GM10248 (cell line): ENCODE data around the gene SCN2B.

Source experiments
- CTCF ChIA-PET: fragments of 300-600 bp; sonication (Branson Sonifier 250); formaldehyde crosslinking; extraction: SDS; loops from one replicate; lab custom pipeline; 2021; ENCODE audit warnings: antibody characterized with exemption; lab: Yijun Ruan, JAX
- POLR2A ChIA-PET: fragments of 350-650 bp; sonication (Branson Sonifier 250); formaldehyde crosslinking; extraction: SDS; loops from one replicate; lab custom pipeline; 2020; ENCODE audit warnings: antibody characterized with exemption; lab: Yijun Ruan, JAX
- DNase-seq: peaks from one replicate; pipeline ENCODE4 v3.0.0; 2012; ENCODE audit errors: extremely low spot score
- CTCF ChIP-seq: IDR thresholded peaks from 2 replicates; pipeline ENCODE4 v1.5.1; 2012; ENCODE audit warnings: mild to moderate bottlenecking, low read depth; ENCODE audit errors: extremely low read depth, missing control alignments, control extremely low read depth

SCN2B gene

DNA sequence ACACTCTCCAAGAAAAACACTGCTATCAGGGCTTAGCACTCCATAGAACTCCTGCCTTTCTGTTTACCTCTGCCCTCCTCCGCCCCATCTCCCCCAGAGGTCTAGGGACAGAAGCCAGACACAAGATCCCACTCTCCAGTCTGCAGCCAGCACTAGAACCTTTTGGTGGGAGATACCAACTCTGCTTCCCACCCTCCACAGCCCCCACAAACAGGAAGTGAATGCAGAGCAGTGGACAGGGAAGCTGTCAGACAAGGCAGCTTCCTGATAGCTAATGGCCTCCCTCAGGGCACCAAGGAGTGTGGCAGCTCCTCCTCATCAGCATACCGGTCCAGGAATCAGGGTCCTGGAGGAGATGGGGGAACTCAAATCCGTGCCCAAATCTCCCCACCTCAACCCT, 28.9 kb downstream of the SCN2B start:
- no peak for DNase-seq
- TF ChIP-seq CTCF: no peak
- ChIA-PET CTCF (interaction anchor here (4.5 to 7.3 kb wide), 2 partner anchors 8 to 25 kb away, joined by 25 to 83 read pairs; no protein-coding TSS in a partner anchor), POLR2A (no interaction called here)

GRCh38 chr11:118146554-118146953, 29.9 kb downstream of the SCN2B start:
- DNase-seq: no peak
- CTCF ChIA-PET: interaction anchor here (1.3 to 7.3 kb wide), 5 partner anchors 9 to 205 kb away, joined by 4 to 83 read pairs (median 5); no protein-coding TSS in a partner anchor
- no peak for TF ChIP-seq CTCF
- POLR2A ChIA-PET: no interaction called here

DNA sequence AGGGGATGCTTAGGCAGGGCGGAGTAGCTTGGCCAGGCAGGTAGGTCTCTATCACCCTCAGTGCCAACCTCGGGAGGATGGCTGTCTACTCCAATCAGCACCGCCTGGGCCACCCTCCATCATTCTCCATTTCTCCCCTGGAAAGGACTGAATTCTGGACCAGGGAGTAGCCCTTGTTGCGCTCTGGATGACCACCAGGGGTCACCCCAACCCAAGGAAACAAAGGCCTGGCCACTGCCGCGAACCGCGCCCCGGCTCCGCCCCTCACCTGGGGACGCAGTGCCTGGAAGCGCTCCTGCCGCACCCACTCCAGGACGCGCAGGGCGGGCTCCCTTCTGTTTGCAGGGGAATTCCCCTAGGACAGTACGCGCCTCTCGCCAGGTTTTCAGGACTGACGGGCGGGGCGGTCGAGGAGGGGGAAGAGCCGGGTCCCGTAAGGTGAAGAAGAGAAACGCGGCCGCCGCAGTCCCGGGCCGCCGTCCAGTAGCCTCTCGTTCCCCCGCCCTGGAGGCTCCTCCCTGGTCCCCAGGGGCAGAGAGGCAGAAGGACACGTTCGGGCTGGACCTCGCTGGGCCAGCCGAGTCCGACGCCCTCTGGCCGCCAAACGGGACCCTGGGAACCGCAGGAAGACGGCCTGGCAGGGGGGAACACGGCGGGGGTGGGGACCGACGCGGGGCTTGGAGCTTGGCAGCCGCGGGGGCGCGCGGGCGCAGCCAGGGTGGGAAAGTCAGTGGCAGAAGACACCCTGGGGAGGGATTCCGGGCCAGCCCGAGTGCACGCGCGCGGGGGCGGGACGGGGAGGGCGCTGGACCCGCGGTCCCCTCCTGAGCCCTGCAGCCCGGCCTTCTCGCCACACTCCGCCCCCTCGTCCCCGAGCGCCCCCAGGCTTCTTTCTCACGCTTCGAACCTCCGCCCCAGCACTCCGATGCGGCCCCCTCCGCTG, 30.9 kb downstream of the SCN2B start:
- ChIA-PET POLR2A (no interaction called here), CTCF (interaction anchor here (0.7 to 7.3 kb wide), 15 partner anchors 10 to 241 kb away, joined by 3 to 83 read pairs (median 5); no protein-coding TSS in a partner anchor)
- peak; percentile 92 for TF ChIP-seq CTCF
- DNase-seq: peak; percentile 94

GRCh38 chr11:118144301-118145268, 31.9 kb downstream of the SCN2B start:
- ChIA-PET POLR2A (no interaction called here), CTCF (interaction anchor here (0.7 to 7.3 kb wide), 15 partner anchors 11 to 514 kb away, joined by 3 to 83 read pairs (median 5); no protein-coding TSS in a partner anchor)
- no peak for DNase-seq
- no peak for TF ChIP-seq CTCF

DNA sequence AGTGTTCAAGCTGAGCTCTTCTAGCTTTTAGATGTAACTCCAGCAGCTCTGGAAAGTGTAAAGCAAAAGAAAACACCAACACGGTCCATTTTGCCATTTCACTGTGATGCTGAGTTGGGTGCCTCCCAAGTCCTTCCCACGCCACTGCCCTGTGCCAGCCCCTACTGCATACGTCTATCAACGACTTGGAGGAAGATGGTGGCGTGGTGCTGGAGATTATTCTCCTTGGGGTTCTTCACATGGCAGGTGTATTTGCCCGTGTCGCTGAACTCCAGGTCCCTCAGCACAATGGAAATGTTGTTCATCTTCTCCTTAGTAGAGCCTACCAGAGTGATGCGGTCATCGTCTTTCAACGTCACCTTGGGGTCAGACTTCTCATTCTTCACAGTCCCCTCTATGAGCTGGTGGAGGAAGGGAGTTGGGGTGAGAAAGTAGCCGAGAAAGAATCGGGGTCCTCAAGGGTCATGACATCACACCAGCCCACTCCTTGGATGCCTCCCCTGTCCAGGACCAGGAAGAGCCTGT, 32.7 kb downstream of the SCN2B start:
- POLR2A ChIA-PET: no interaction called here
- TF ChIP-seq CTCF: no peak
- no peak for DNase-seq
- CTCF ChIA-PET: interaction anchor here (0.9 to 7.3 kb wide), 13 partner anchors 10 to 515 kb away, joined by 3 to 83 read pairs (median 5); no protein-coding TSS in a partner anchor
